Hepatic stellate cell (primary cell): ENCODE measurements around the gene MED23.

Experiments used
- DNase-seq: peaks from one replicate; pipeline ENCODE4 v3.0.0; 2011; ENCODE audit warnings: low spot score

The MED23 gene

GRCh38 chr6:131640100-131640499 lies 12.1 kb upstream of the MED23 start:
- no peak for DNase-seq

GRCh38 chr6:131638013-131638412 lies 10.0 kb upstream of the MED23 start:
- no peak for DNase-seq

GRCh38 chr6:131636880-131637792 lies 9.1 kb upstream of the MED23 start, which contains the start of gene ENPP3:
Gene ENPP3 (plus strand): TSS chr6:131637302. CDS start chr6:131637385, 83 bp downstream.
- DNase-seq: no peak

- DNase-seq: no peak
Measured at GRCh38 chr6:131635384-131636340, 7.6 kb upstream of the MED23 start.

GRCh38 chr6:131631625-131632289 lies 3.7 kb upstream of the MED23 start:
- DNase-seq: no peak

- DNase-seq: no peak
Measured at GRCh38 chr6:131629651-131630050, 1.6 kb upstream of the MED23 start.

GRCh38 chr6:131628726-131629125 lies 684 bp upstream of the MED23 start:
- no peak for DNase-seq

GRCh38 chr6:131615275-131615674 lies 12.8 kb downstream of the MED23 start:
- no peak for DNase-seq

- no peak for DNase-seq
Measured at GRCh38 chr6:131613296-131613925, 14.6 kb downstream of the MED23 start.

GRCh38 chr6:131602781-131603312 lies 25.2 kb downstream of the MED23 start:
- DNase-seq: peak; percentile 47

- no peak for DNase-seq
Measured at GRCh38 chr6:131600716-131601115, 27.3 kb downstream of the MED23 start.

GRCh38 chr6:131597446-131597845 lies 30.6 kb downstream of the MED23 start:
- DNase-seq: peak; percentile 0

- DNase-seq: no peak
Measured at GRCh38 chr6:131594074-131594473, 34.0 kb downstream of the MED23 start.

GRCh38 chr6:131592935-131593334 lies 35.1 kb downstream of the MED23 start:
- no peak for DNase-seq

- no peak for DNase-seq
Measured at GRCh38 chr6:131588643-131589042, 39.4 kb downstream of the MED23 start.

GRCh38 chr6:131587909-131588308 lies 40.1 kb downstream of the MED23 start:
- DNase-seq: no peak

- no peak for DNase-seq
Measured at GRCh38 chr6:131586543-131586942, 41.5 kb downstream of the MED23 start.

GRCh38 chr6:131581523-131581922 lies 46.5 kb downstream of the MED23 start:
- no peak for DNase-seq

GRCh38 chr6:131575834-131576478 lies 52.1 kb downstream of the MED23 start:
- no peak for DNase-seq

- no peak for DNase-seq
Measured at GRCh38 chr6:131574686-131575085, 53.4 kb downstream of the MED23 start.

GRCh38 chr6:131574133-131574532 lies 53.9 kb downstream of the MED23 start:
- DNase-seq: no peak
